ENCODE data around the gene DTNBP1.
A peak's percentile ranks its signal among the peaks of the same experiment; 100 is the strongest.

The DTNBP1 gene

DNA sequence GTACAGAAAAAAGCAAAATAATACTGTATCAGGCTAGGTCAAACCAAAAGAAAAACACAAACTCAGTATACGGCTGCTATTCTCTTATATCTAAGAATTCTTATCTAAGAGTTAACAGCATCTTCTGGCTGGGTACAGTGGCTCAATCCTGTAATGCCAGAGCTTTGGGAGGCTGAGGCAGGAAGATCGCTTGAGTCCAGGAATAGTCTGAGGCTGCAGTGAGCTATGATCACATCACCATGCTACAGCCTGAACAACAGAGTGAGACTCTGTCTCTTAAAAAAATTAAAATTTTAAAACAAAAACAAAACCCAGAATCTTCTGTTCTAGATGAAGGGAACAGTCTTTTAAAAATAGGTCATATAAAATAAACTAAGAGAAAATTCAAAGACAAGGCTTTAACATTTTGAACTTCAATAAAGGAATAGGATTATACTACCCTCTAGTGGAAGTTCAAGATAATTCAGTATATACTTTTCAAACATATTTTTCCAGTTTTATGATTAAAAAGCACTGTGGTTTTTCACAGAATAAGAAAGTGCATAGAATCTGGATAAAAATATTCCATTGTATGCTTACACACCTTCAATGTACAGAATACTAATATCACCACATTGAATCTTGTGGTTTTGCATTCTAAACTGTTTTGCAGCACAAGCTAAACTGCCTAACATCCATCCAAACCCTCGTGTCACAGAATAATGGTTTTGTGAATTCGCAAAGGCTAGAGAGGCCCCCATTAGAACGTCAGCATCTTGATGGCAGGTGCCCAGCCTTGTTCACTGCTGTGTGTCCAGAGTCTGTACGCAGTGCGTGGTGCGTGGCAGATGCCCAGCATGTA lies 39.3 kb downstream of the DTNBP1 start:
- peak; percentile 3 for DNase-seq

DNA sequence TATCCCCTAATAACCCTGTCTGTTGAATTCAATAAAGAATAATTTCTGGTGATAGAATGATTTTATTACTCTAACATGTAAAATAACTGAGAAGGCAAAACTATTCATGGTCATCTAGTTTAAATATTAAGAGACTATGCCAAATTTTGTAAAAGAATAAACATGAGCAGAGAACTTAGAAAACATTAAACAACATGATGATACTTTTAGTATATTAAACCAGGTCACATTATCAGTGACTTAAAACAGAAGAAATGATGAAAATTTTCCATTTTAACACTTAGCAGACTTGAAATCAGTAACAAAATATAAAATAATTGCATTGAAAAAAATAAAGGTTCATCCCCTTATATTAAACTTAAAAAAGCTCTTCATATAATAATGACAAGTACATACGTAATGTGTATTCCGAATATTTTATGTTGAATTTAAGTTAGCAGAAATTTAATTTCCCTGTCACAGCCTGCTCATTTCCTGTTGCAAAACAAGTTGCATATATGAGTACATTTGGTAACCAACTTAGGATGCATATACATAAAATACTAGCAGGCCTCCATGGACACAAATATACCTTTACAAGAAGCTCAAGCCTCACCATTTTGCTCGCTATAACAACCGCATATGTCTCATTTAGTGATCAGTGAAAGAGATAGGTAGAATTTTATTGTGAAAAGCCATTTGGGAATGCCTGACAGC lies 40.6 kb downstream of the DTNBP1 start:
- no peak for DNase-seq

DNA sequence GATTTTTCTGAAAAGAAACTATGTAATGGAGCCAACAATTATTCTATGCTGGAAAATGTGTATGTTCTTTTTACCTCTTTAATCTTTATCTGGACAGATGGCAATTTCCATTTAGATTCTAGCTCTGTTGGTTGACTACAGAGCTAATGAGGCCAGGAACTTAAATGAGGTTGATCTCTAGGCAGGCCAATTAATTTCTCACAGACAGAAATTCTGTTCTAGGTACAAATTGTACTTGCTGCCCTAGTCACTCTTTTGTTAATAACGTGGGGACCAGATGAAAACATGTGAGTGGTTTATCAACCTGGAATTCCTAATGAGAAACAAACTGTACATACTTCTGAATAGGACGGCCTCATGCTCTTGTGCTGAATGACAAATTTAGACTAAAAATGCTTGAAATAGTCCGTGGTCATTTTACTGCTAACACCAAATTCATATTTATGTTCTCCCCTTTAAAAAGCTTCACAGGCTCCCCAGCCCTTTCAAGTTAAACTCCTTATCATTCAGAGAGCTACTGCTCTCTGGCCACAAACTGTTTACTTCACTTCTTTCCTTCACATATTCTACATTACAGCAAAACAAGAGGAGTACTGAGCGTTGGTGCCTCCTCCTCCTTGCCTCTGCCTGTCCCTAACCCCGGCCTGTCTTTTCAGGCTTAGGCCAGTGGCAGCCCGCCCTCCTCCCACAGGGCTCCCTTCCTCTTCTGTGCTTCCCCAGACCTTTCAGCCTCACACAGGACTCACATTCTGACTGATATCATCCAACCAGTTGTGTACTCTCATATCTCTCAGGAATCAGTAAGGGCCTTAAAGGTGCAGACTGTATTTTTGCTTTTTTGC lies 41.4 kb downstream of the DTNBP1 start:
- no peak for DNase-seq

DNA sequence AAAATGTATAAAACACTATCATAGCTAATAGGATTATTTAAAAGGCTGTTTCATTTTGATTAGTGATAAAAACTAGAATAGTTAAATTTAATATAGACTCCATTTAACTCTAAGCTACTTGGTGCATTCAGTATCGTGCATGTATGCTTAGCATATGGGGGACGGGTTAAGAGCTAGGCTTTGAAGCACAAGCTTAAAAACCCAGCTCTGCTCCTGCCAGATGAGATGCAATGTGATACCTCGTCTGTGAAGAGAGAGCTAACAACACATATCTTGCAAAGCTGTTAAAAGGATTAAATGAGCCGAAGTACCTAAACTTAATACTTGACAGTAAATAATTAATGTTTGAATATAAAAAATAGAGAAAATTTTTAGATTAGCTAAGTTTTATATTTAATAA lies 42.2 kb downstream of the DTNBP1 start:
- DNase-seq, result no peak

DNA sequence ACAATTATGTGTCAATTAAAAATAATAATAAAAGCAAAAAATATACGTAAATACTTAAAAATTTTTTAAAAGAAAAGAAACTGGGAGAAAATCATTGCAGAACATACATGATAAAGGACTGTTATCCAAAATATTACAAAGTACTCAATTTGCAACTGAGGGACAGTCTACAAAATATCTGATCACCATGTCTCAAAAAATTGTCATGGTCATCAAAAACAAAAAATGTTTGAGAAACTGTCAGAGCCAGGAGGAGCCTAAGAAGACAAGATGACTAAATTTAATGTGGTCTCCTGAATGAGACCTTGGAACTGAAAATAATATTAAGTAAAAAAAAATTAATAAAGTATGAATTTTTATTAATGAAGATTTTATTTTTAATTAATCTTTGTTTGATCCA lies 43.5 kb downstream of the DTNBP1 start:
- DNase-seq, result no peak

DNA sequence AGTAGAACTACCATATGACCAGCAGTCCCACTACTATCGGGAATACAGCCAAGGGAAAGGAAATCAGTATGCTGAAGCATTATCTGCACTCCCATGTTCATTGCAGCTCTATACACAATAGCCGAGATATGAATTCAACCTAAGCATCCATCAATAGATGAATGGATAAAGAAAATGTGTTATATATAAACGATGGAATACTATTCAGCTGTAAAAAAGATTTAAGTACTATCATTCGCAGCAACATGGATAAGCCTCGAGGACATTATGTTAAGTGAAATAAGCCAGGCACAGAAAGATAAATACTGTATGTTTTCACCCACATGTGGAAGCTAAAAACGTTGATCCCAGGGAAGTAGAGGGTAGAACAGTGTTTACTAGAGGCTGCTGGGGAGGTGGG lies 44.1 kb downstream of the DTNBP1 start:
- no peak for DNase-seq

DNA sequence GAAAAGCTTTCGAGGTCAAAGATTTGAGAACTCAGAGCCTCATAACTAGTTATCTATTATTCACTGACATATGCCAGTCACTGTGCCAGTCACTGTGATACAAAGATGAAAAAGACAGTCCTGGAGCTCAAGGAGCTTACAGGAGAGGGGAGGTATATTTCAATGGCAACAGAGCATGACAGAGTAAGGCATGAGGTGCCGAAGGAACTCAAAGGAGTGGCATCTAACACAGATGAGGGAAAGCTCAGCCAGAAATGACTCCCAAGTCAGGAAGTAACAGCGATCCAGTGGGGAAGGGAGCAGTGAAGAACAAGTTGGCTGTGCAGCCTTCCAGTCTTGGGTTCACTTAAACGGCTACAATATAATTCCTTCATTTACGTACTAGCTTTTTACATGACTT lies 46.6 kb downstream of the DTNBP1 start:
- no peak for DNase-seq

DNA sequence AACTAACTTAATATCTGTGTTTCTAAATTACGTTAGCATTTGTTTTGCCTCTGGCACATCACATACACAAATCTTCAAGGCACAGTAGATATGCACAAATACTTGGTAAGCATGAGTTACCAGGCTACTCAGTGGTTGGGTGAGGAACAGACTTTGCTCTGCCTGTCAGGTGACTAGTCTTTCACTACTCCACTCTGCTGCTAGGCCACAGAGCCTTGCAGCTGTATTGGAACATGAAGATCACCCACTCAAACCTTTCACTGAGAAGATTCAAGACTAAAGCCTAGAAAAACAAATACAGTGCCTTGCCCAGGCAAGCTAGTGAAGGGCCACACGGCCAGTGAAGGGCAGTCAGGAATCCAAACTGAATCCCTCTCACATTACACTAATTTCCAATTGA lies 47.0 kb downstream of the DTNBP1 start:
- DNase-seq, result no peak

DNA sequence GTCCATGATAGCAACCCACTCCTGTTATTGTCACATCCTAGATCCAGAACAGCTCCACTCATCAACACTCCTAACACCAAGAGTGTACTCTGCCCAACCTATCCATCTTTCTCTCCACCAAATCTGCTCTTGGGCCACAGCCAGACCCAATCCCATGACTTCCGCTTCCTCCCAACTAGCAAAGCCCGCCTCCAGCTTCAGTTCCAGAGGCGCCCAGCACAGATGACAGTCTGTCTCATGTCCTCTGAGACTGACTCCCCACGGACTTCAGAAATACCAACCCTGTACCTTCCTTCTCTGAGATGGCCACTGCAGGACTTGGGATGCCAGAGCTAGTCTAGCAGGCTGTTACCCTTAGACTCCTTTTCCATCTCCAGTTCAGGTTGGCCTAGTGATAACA lies 48.6 kb downstream of the DTNBP1 start:
- no peak for DNase-seq

DNA sequence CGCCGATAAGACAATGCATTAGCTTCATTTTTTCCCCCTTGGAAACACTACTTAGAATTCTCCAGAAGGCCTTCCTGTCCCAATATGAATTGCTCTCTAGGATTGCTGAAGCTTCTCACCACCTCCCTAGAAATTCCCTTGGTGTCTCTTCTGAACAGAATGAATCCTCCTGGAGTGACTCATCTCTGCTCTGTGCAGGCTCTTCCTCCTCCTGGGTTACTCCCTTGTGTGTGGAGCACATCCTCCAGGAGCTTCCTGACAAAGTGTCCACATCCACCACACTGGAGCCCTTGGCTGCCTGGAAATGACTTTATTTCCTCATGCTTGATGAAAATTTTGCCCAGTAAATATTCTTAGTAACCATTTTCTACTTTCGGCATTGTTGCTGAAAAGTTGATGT lies 54.4 kb downstream of the DTNBP1 start:
- no peak for DNase-seq

DNA sequence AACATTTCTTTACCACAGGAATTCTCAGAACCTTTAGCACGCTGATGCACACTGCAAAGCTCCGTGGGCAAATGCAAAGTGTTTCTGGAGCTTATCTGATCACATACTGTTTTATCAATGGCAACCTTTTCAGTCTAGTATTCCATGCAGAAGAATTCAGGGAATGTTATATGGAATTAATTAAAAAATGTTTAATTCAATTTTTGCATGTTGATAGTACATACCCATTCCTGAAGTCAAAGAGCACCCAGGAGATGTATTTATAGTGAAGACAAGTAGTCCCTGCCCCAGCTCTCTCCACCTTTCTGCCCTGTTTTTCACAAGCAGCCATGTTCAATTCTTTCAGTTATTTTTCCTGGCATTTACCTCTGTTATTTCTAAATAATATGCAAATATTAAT lies 55.2 kb downstream of the DTNBP1 start:
- DNase-seq, result no peak

DNA sequence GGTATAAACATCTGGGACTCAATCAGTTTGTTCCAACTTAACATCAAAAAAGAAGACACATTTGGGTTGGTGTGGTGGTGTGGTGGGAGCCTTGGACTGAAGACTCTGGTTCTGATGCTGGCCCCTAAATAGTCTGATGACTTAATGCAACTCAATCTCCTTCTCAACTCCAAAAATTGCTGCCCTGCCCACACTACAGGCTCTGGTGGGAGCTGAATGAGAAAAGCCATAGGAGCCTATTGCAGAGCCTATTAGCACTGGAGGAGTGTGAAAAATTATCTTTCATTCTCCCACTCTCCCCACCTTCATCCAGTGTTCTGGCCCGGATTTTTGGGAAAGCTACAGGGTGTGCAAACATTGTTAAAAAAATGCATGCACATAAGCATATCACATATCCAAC lies 56.5 kb downstream of the DTNBP1 start:
- no peak for DNase-seq

DNA sequence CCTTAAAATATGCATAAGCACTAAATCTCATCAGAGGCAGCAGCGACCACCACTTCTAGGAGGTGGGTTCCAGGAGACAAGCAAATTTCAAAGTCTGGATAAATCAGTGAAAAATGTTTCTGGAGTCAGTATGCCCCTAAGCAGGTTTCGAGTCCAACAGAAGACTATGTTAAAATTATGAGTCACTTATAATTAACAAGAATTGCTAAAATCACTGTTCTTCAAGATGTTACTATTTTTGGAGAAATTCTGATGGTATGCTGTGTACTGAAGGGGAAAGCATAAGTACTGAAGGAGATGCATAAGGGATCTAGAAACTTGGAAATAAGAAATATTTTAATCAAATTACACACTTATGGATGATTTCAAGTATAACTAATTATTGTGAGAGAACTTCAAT lies 58.0 kb downstream of the DTNBP1 start:
- no peak for DNase-seq

DNA sequence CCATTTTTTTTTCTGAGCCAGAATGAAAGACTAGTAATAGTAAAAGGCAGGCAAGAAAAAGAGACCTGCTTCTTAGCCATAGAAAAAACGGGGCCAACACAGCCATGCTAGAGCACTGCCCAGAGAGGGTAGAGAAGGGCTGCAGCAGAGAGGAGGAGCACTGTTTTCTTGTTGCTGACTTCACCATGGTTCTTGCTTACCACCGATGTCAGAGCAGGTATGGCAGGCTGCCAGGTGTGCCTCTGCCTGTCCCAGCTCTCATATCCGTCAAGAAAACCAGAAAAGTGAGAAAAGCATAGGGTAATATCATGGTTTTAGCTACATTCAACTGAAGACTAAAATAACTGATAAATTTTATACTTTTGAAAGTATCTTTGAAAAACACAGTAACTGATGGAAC lies 60.7 kb downstream of the DTNBP1 start:
- no peak for DNase-seq

DNA sequence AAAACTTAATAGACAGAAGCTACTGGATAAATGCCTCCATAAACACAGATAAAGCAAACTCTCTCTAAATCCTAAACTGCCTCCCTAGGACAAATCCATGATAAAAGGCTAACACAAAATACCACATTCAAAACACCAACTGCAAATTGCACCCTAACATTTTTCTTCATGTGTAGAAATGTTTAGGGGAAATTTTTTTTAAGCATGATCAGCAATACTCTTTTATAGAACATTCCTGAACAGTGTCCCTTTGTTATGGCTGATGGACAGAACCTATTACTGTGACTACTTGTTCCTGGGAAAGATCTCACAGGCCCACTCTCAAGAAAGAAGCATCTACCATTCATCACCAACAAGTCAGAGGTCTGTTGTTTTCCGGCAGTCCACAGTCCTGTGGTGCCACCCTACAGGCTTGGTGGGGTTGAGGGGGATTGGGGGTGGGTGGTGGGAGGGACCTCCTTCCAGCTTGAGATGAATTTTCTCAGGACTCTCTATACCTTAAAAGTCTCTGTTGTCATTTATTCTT lies 64.5 kb downstream of the DTNBP1 start:
- DNase-seq, result no peak

DNA sequence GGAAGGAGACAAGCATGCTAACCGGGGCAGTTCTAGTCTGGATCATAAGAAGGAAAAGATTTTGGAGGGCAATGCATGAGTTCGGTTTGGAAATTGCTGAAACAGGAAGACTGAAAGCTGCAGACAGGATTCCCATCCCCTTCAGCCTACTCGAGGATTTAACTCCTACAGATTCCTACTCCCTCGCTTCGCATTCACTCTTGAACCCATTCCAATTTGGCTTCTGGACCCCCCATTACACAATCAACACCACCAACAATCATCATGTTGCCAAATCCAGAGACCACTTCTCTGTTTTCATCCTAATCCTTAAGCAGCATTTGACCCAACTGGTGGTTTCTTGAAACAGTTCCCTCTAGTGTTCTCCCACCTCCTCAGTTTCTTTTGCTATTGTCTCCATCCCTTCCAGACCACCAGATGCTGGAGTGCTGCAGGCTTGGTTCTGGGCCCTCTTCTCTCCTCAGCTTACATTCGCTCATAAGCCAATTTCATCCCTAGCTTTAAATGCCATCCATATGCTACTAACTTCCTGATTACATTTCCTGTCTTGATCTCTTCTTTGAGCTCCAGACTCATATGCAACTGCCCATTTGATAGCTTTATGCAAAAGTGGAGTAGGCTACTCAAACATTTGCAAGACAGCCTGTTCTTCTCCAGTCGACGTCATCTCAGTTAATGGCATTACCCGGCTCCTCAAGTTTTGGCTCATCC lies 66.5 kb downstream of the DTNBP1 start:
- DNase-seq, result no peak

DNA sequence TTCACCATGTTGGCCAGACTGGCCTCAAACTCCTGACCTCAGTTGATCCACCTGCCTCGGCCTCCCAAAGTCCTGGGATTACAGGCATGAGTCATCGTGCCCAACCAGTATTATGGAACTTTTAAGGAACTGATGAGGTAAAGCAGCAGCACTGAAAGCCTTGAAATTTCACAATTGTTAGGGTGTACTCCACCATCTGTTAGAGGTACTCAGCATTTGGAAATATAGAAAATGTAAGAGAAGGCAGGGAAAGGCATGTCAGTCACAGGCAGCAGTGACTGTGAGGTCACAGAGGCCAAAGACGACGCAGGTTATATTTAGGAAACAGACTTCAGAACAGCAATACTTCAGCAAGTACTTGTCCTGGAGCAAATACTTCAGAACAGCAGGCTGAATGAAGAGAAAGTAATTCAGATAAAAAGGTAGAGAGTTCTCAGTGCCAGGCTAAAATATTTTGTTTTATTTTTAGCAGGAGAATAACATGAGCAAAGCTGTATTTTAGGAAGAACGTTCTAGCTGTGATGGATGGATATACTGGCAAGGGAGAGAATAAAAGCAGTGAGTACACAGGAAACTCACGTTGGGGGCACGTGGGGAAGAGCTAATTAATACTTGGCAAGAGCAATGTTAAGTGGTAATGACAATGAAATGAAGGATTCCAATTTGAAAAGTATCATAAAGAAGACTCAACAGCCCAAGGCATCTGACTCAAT lies 67.2 kb downstream of the DTNBP1 start:
- no peak for DNase-seq

DNA sequence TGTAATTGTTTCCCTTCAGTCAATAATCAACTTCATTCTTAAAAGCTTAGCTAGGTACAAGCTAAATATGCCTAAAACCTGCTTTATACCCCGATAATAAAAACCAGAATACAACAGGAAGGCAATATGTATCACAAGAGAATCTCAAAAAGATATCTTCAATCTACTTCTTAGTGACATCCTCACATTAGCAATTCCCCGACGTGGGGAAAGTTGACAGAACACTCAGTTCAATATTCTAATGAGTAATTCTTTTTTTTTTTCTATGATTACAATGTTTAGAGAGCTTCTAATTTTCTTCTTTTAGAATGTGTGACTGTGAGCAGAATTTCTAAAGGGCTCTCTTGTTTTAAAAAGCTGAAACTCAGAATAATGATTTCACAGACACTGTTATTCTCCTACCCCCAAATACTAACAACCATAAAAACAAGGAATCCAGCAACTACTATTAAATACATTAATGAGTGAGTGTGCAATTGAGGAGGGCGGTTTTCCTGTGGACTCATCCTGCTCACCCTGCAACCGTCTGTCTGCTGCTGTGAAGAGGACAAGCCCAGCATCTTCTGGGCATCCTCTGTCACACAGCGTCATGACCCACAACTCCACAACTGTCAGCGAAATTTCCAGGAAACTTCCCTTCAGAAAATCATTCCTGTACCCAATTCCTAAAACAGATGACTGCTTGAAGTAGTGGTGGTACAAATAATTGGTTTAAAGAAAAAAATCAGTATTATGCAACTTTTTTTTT lies 68.1 kb downstream of the DTNBP1 start:
- DNase-seq, result no peak

DNA sequence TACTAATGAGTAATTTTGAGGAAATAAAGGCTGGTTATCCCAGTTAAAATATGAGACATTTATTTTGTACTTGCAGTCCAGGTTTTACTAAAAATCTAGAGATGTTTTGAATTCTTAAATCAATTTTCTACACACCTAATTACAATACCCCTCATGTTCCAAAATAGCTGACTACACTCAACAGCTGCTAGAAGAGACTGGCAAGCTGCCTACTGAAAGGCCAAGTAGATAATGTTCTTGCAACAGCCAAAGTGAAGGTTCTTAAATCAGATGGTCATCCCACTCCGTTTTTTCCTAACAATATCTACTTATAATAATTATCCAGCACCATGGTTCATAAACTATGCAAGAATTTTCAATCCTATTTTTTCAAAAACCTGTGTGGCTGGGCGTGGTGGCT lies 69.0 kb downstream of the DTNBP1 start:
- no peak for DNase-seq

DNA sequence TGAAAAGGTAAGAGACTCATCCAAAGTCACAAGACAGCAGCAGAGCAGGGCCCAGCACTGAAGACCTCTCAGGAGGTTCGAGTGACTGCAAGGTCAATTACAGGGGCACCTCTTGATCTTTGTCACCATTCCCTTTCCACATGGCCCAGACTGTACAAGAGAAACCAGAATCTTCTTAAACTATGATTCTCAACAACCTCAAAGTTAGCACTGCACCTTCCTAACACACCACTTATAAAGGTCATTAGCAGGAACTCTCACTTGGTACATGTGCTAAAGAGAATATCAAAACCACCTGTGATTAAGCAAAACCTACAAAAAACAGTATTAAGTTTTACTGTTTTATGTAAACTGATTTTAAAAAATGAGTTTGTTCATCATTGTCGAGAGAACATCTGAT lies 70.2 kb downstream of the DTNBP1 start:
- DNase-seq, result no peak

DNA sequence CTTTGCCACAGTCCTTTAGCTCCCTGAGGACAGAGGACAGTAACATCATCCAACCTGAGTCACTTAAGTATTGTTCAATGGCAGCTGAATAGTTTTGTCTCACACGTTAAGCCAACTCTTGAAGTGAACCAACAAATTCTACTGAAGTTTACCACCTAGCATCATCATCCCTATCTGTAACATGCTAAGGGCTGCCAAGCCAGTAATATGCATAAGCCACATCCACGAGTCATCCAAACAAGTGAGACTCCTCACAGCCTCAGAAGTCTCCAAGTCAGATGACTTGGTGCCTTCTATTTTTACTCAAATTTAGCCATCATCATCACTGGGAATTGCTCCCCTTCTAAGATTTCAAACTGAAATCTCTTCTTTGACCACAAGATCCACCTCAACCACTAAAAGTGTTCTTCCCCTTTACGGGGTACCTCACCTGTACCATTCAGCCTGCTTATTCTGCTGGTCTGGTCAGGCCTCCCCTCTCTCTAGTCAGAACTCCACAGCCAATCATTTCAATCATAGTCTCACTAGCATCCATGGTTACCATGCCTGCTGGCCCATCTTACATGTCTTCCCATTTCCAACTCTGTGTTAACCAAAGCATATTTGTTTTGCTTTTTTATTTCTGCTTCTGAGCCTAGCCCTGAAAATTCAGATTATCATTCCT lies 73.7 kb downstream of the DTNBP1 start:
- no peak for DNase-seq
